Measurements from ENCODE around the gene IHH.

Gene IHH

GRCh38 chr2:219049282-219049681 is 11.4 kb downstream of the IHH start:
- no peak overlapping the region for H3K27ac ChIP-seq
- TF ChIP-seq CTCF (conservative IDR thresholded peaks at IDR 0.05) = no peak

- no peak for TF ChIP-seq CTCF (conservative IDR thresholded peaks at IDR 0.05)
- no peak overlapping the region for H3K27ac ChIP-seq
Measured at GRCh38 chr2:219045937-219046550, 14.7 kb downstream of the IHH start.

GRCh38 chr2:219042750-219043149 is 18.0 kb downstream of the IHH start:
- no peak overlapping the region for H3K27ac ChIP-seq
- TF ChIP-seq CTCF (conservative IDR thresholded peaks at IDR 0.05) = no peak

GRCh38 chr2:219042157-219042556 is 18.6 kb downstream of the IHH start:
- H3K27ac ChIP-seq = no peak overlapping the region
- no peak for TF ChIP-seq CTCF (conservative IDR thresholded peaks at IDR 0.05)

GRCh38 chr2:219041252-219041651 is 19.5 kb downstream of the IHH start, which contains the start of gene CFAP65:
Gene CFAP65, minus strand, starts transcription at chr2:219041516. Its CDS starts 2,468 bp downstream, at chr2:219039048.
- H3K27ac ChIP-seq = no peak within 1 kb of the TSS
- no peak for TF ChIP-seq CTCF (conservative IDR thresholded peaks at IDR 0.05)

GRCh38 chr2:219038600-219038999 is 22.1 kb downstream of the IHH start:
- TF ChIP-seq CTCF (conservative IDR thresholded peaks at IDR 0.05) = no peak
- H3K27ac ChIP-seq = no peak overlapping the region

- TF ChIP-seq CTCF (conservative IDR thresholded peaks at IDR 0.05) = no peak
- no peak overlapping the region for H3K27ac ChIP-seq
Measured at GRCh38 chr2:219037783-219038499, 22.8 kb downstream of the IHH start.

Measured in VCaP (cell line).